ENCODE measurements around the gene TLE4. TPM values are rescaled to one million over a fixed set of nuclear protein-coding genes. Genes with fewer than 3 reads are reported as not detected.

The TLE4 gene
- total and polyA plus RNA-seq, 2 of the 13 experiments (the other 11 are each of a cell fraction or from before 2014, with no cell fraction given) = 2.0 to 2.3 TPM

- TF ChIP-seq ZNF883 (CRISPR knock-in tag; IDR thresholded peaks at IDR 0.05; ENCODE audit: not compliant biosample characterization) (no peak), ZNF567 (CRISPR knock-in tag; IDR thresholded peaks at IDR 0.05; ENCODE audit: borderline replicate concordance) (no peak), SALL2 (CRISPR knock-in tag; IDR thresholded peaks at IDR 0.05) (no peak), ZNF772 (CRISPR knock-in tag; IDR thresholded peaks at IDR 0.05) (no peak), RXRA (CRISPR knock-in tag; IDR thresholded peaks at IDR 0.05) (no peak), ZNF749 (CRISPR knock-in tag; IDR thresholded peaks at IDR 0.05; ENCODE audit: borderline replicate concordance) (no peak), ZNF780A (CRISPR knock-in tag; IDR thresholded peaks at IDR 0.05) (no peak), ZSCAN29 (CRISPR knock-in tag; conservative IDR thresholded peaks at IDR 0.05) (no peak), ELF1 (CRISPR knock-in tag; IDR thresholded peaks at IDR 0.05) (no peak), TIGD3 (CRISPR knock-in tag; IDR thresholded peaks at IDR 0.05; ENCODE audit: borderline replicate concordance) (no peak), ZNF468 (CRISPR knock-in tag; IDR thresholded peaks at IDR 0.05) (no peak), HNRNPK (IDR thresholded peaks at IDR 0.05; ENCODE audit: low read depth, low read length, poor library complexity, severe bottlenecking) (no peak), LCORL (IDR thresholded peaks at IDR 0.05) (no peak), LCORL (CRISPR knock-in tag; IDR thresholded peaks at IDR 0.05) (no peak), SRSF4 (IDR thresholded peaks at IDR 0.05; ENCODE audit: low read depth, low read length, poor library complexity, severe bottlenecking) (no peak), ZNF281 (CRISPR knock-in tag; IDR thresholded peaks at IDR 0.05; ENCODE audit: borderline replicate concordance) (no peak)
- H3K79me2 ChIP-seq (ENCODE audit: insufficient read depth, low read length) = no peaks in the 10 kb centered on the region
- no peaks in the 10 kb centered on the region for H3K27me3 ChIP-seq (ENCODE audit: control insufficient read depth in 1 of 2, insufficient read depth in 2 of 2, low read length in 2 of 2)
- H3K4me2 ChIP-seq (ENCODE audit: low read depth, low read length) = no peak overlapping the region
- ChIA-PET POLR2A (no interaction called here), CTCF (ENCODE audit: low intra/inter-chr PET ratio, low total read pairs) (no interaction called here)
- no peak overlapping the region for H3K9ac ChIP-seq (ENCODE audit: insufficient read depth, low read depth, low read length)
- WGBS (ENCODE audit: low lambda C conversion rate) = 65% methylated on average over 3 of the region's 3 CpGs
- in situ Hi-C loops (cut with HindIII; ENCODE audit: extremely low pct_ligation_motif_present, low pct_unique_long_range_greater_than_20kb) (no loop called here), intact Hi-C loops (cut with micrococcal nuclease; ENCODE audit: unreplicated experiment) (no loop called here)
- H3K36me3 ChIP-seq (replicated peaks in 1 of 2; ENCODE audit: control insufficient read depth in 1 of 2, insufficient read depth in 2 of 2, low read length in 2 of 2) = no peaks in the 10 kb centered on the region
- no peak overlapping the region for H3K4me3 ChIP-seq (replicated peaks in 1 of 3; ENCODE audit: insufficient read depth in 1 of 3, low read depth in 2 of 3, low read length in 3 of 3)
- no peak for FAIRE-seq
- no TSS peak for BruUV-seq (replicated peaks)
- no peak for ATAC-seq
- no peak for DNase-seq (ENCODE audit: low spot score)
- no peak overlapping the region for H3K27ac ChIP-seq (ENCODE audit: extremely low read length, insufficient read depth, low read length)
- H3K4me1 ChIP-seq (ENCODE audit: insufficient read depth, low read length) = no peaks in the 10 kb centered on the region
- H2AFZ ChIP-seq (ENCODE audit: low read length) = no peak overlapping the region
- no peaks in the 10 kb centered on the region for H4K20me1 ChIP-seq (ENCODE audit: insufficient read depth, low read length)
- H3K9me3 ChIP-seq (ENCODE audit: low read length) = no peaks in the 10 kb centered on the region; the same call in 1 of the 2 replicates
Measured at GRCh38 chr9:79652598-79652997, 80.8 kb downstream of the TLE4 start.

Measured in HepG2 (cell line).